Adrenal gland (tissue), 12 donors: ENCODE data around the gene CARS2. TPM values are rescaled to one million over a fixed set of nuclear protein-coding genes. Genes with fewer than 3 reads are reported as not detected.

Experiments used
- DNase-seq, 7 donors: peaks; one replicate each; pipeline ENCODE4 v3.0.0-alpha.2; 2019 to 2020
- H3K27ac ChIP-seq, 5 donors: fragments of 200-600 bp; sonication (generic) in 4 of 5; 1 replicate in 3 of 5; 2 replicates in 2 of 5; pipeline versions ENCODE4 v1.5.1 to v1.8.0; 2016 to 2020; ENCODE audit warnings: mild to moderate bottlenecking in 1 of 5
- H3K27me3 ChIP-seq: fragments of 200-600 bp; 2 replicates; pipeline ENCODE4 v1.8.0; 2021
- H3K36me3 ChIP-seq, 2 donors: fragments of 200-600 bp; replicated peaks in 1 of 2; 1 replicate in 1 of 2; 2 replicates in 1 of 2; pipeline versions ENCODE4 v1.5.1 to v1.8.0; 2018 to 2022
- H3K4me1 ChIP-seq, 2 donors: fragments of 200-600 bp; replicated peaks in 1 of 2; 1 replicate in 1 of 2; 2 replicates in 1 of 2; pipeline versions ENCODE4 v1.5.1 to v1.8.0; 2018 to 2021
- H3K4me3 ChIP-seq, 4 donors: fragments of 200-600 bp; sonication (generic) in 3 of 4; one replicate each; pipeline ENCODE4 v1.5.1; 2016 to 2018
- H3K9me3 ChIP-seq, 3 donors: fragments of 200-600 bp; sonication (generic) in 1 of 3; replicated peaks in 1 of 3; 1 replicate in 2 of 3; 2 replicates in 1 of 3; pipeline versions ENCODE4 v1.5.1 to v1.8.0; 2016 to 2021
- CTCF ChIP-seq, 6 experiments: fragments of 450-650 bp in 4 of 6; fragments of 200-600 bp in 2 of 6; sonication (generic) in 1 of 6; IDR thresholded peaks; 1 replicate in 5 of 6; 2 replicates in 1 of 6; pipeline versions ENCODE4 v1.5.1 to v1.8.0; 2016 to 2021; ENCODE audit warnings: antibody characterized with exemption in 6 of 6, mild to moderate bottlenecking in 2 of 6, moderate library complexity in 1 of 6
- POLR2A ChIP-seq, 2 donors: fragments of 450-650 bp; IDR thresholded peaks; one replicate each; pipeline ENCODE4 v1.6.1; 2017; ENCODE audit warnings: antibody characterized with exemption in 2 of 2, mild to moderate bottlenecking in 2 of 2, moderate library complexity in 1 of 2
- WGBS, 4 donors: extraction: QIAGEN DNeasy Blood & Tissue Kit in 2 of 4; methylation state at CpG; one replicate each; pipeline versions ENCODE4 v1.1.5 to v1.1.7; 2013 to 2017; 5-methylcytosine and 5-hydroxymethylcytosine counted together
- intact Hi-C, 2 donors: fragments of 100-400 bp; cut with DNase I; formaldehyde crosslinking; loops; one replicate each; pipeline versions ENCODE4 v1.14.1 to v1.15.0; 2022 to 2023
- polyA plus RNA-seq, 3 donors: library from polyadenylated mRNA; stranded (reverse); fragments of 200-250 nt in 2 of 3; fragments of 350-450 nt in 1 of 3; fragmentation: Illumina TruSeq in 1 of 3; extraction: RNeasy Lipid Tissue Mini Kit (QIAGEN cat#74804) in 1 of 3; gene quantifications; one replicate each; pipeline ENCODE4 v1.2.3, GENCODE V29; 2013 to 2014
- total RNA-seq, 9 donors: library from RNA; depleted of rRNA in 4 of 9; stranded (reverse); fragments of >200 nt in 4 of 9; fragments of 120-200 nt in 1 of 9; fragmentation: NEBNext Ultra II Directional in 1 of 9; extraction: Animal tissue kit (Norgen Biotek cat#: 25700) in 1 of 9; gene quantifications; one replicate each; pipeline versions ENCODE4 v1.1.0 to v1.2.4, GENCODE V29; 2013 to 2023
- donor health status: healthy with polysubstance abuse.
- donor health status: Bipolar disorder and iron deficiency.
- donor health status: DM: yes; HTN: yes; CAD: no.
- donor health status: DM: no; HTN: no; CAD: no.
- donor health status: DM: no; HTN: no; CAD: no.
- donor health status: DM: yes; HTN: yes; CAD: no.

CARS2 gene
- total and polyA plus RNA-seq, 12 donors = 38.5 to 254 (median 59.9) TPM

GRCh38 chr13:110626521-110626920 lies 79.4 kb downstream of the CARS2 start:
- WGBS, 4 donors = 55 to 86% (median 76%) methylated on average over 9 of the region's 9 CpGs
- Histone ChIP-seq H3K27me3 (no peaks in the 10 kb centered on the region), H3K4me3 (no peak overlapping the region), H3K27ac (peak overlapping the region in 2 of 5 donors; percentile 43 to 55), H3K36me3 (peaks cover 0 to 43% of the 10 kb centered on the region in 2 donors), H3K4me1 (peaks cover 10 to 45% of the 10 kb centered on the region in 2 donors), H3K9me3 (no peaks in the 10 kb centered on the region)
- DNase-seq = no peak
- no peak for TF ChIP-seq POLR2A (IDR thresholded peaks at IDR 0.05)
- no peak for TF ChIP-seq CTCF (IDR thresholded peaks at IDR 0.05)
- intact Hi-C loops = no loop called here

- Histone ChIP-seq H3K27ac (peak overlapping the region in 2 of 5 donors; percentile 43 to 55), H3K4me3 (no peak overlapping the region), H3K27me3 (no peaks in the 10 kb centered on the region), H3K9me3 (no peaks in the 10 kb centered on the region), H3K4me1 (peaks cover 10 to 48% of the 10 kb centered on the region in 2 donors), H3K36me3 (peaks cover 0 to 37% of the 10 kb centered on the region in 2 donors)
- DNase-seq = no peak
- 76 to 82% (median 78%) methylated on average over 19 of the region's 19 CpGs for WGBS, 4 donors
- intact Hi-C loops = no loop called here
- no peak for TF ChIP-seq CTCF (IDR thresholded peaks at IDR 0.05)
- no peak for TF ChIP-seq POLR2A (IDR thresholded peaks at IDR 0.05)
Measured at GRCh38 chr13:110625771-110626321, 80.1 kb downstream of the CARS2 start.

GRCh38 chr13:110624766-110625756 lies 80.9 kb downstream of the CARS2 start:
- WGBS, 4 donors = 85 to 89% (median 87%) methylated on average over 33 to 41 of the region's 41 CpGs
- no peak for DNase-seq
- H3K27ac ChIP-seq = peak overlapping the region in 1 of 5 donors; percentile 55

More at GRCh38 chr13:110624766-110625756, 80.9 kb downstream of the CARS2 start:
- no peak for TF ChIP-seq POLR2A (IDR thresholded peaks at IDR 0.05)
- TF ChIP-seq CTCF (IDR thresholded peaks at IDR 0.05) = no peak
- H3K4me1 ChIP-seq = peaks cover 10 to 54% of the 10 kb centered on the region in 2 donors
- intact Hi-C loops = no loop called here
- H3K4me3 ChIP-seq = no peak overlapping the region
- H3K9me3 ChIP-seq = no peaks in the 10 kb centered on the region
- H3K27me3 ChIP-seq = no peaks in the 10 kb centered on the region
- H3K36me3 ChIP-seq = peaks cover 0 to 37% of the 10 kb centered on the region in 2 donors
